Measurements from ENCODE around the gene AGBL3. TPM values are rescaled to one million over a fixed set of nuclear protein-coding genes. Genes with fewer than 3 reads are reported as not detected.
A peak's percentile ranks its signal among the peaks of the same experiment; 100 is the strongest.
"Not testable (repeated sequence)": the region's sequence is repeated elsewhere in the genome, so short reads cannot be mapped to it uniquely, and the experiment has no call there.

Gene AGBL3
- total RNA-seq, 1 donor from 2014 or later = 0.51 TPM

DNA sequence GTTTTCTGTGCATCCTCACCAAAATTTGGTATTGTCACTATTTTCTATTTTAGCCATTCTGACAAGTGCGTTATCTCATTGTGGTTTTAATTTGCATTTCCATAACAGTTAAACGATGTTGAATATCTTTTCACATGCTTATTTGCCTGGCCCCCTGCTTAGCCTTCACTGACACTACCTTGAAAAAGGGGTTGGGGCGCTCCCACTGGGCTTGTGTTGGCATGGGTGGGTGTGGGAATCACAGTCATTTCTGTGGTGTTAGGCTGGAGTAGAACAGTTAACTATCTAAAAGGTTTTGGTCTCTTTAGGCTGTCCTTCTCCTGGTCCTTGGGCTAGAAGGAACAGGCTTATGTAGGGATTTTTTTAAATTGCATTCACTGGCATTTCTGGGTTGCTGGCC is 89.4 kb downstream of the AGBL3 start:
- no peak for DNase-seq (ENCODE audit: low read depth in 2 of 2)

DNA sequence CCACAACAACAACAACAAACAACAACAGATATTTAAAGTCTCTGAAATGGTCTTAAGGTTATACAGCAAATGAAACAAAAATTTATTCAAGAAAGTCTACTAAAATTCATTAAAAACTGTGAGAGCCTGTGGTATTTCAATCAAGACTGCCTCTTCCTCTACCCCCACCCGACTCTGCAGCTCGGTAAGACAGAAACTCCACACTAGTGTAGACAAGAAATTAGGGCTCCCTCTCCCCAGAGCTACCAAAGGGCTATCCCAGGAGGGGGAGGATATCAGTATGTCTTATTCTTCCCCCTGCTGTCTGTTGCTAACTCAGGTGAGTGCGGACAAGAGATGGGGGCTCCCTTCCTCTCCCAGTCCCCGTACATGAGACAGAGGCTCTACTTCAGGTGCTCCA is 90.6 kb downstream of the AGBL3 start:
- no peak for DNase-seq (ENCODE audit: low read depth in 2 of 2)

DNA sequence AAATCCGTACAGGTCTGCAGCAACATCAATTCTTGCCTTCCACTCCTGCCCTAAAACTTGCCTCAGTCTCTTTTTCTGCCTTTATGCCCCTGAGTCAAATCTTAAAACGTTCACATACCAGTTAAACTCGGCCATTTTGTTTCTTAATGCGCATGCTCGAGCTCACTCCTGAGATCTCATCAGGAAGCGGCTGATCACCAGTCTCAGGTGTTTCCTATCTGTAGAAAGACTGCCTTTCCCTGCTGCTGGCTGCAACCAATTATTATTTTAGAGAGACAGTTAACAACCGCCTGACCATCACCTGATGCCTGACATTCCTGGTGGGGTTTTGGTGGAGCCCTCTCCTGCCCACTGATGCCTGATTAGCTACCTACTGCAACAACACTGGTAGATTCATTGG is 91.3 kb downstream of the AGBL3 start:
- DNase-seq (ENCODE audit: low read depth in 2 of 2) = no peak

DNA sequence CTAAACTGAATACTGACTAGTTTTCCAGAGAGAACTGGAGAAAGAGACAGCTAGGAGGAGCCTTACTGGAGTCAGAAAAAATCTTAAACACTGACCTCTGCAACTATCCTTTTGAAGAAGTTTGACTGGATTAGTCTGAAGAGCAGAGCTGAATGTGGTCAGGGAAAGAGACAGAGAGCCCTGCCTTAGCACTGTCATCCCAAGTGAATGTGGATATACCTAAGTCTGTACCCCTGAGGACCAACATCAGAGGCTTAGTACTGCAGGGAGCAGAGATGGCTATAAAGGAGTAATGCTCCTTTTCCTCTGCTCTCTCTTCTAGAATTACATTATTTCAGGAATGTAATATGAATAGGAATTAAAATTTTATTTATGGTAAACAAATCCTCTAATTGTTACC is 91.7 kb downstream of the AGBL3 start:
- DNase-seq (ENCODE audit: low read depth in 2 of 2) = no peak

DNA sequence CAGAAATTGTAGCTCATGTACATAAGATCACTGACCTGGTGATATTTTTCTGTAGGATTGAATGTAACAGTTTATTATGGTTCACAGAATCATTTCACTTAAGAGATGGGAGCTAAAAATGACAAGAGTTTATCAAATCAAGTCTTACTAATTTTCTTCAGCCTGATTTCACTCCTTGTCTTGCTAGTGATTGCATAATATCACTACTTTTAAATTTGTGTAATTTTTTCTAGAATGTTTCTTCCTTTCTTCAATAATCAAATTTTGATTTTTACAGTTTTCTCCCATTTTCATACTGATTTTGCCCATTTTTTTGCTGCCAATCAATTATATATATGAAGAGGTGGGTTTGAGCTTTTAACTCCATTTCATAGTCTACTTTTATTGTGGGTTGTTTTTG is 92.8 kb downstream of the AGBL3 start:
- DNase-seq (ENCODE audit: low read depth in 2 of 2) = no peak

DNA sequence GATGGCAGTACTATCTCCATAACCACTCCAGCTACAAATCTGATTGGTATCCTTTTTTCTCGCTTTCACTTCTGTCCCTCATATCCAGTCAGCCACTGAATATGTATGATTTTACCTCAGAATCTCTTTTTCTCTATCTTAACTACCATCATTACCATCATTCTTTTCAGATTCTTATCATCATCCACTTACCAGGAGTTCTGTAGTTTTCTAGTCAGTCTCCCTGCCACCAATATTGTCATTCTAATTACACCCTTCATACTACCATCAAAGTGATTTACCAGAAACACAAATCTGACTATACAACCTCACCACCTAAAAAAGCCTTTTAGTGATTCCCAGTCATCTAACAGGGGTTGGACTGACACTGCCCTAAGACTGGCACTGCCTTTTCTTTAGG is 96.7 kb downstream of the AGBL3 start:
- DNase-seq (ENCODE audit: low read depth in 2 of 2) = no peak

DNA sequence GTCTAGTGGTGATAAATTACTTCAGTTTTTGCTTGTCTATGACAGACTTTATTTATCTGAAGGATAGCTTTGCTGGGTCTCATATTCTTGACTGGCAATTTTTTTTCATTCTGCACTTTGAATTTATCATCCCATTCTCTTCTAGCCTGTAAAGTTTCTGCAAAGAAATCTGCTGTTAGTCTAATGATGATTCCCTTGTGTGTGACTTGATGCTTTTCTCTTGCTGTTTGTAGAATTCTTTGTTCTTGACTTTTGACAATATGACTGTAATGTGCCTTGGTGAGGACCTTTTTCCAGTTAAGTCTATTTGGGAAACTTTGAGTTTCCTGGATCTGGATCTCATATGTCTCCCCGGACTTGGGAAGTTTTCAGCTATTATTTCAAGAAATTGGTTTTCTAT is 102.3 kb downstream of the AGBL3 start:
- no peak for DNase-seq (ENCODE audit: low read depth in 2 of 2)

DNA sequence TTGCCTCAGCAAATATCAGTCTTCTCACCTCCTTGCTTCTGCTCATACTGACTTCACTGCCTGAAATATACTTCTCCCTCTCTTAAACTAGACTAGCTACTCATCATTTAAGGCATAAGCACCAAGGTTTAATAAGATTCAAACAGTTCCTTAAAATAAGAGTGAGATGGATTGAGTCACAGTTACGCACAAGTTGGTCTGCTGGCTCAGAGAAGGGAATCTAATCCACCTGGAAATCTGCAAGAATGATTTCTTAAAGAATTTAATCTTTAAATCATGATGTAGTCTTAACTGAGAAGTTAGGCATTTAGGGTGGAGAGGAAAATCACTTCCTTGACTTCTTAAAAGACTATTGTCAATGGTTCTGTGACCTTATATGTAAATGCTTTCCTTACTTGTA is 105.4 kb downstream of the AGBL3 start:
- DNase-seq (ENCODE audit: low read depth in 2 of 2) = no peak

DNA sequence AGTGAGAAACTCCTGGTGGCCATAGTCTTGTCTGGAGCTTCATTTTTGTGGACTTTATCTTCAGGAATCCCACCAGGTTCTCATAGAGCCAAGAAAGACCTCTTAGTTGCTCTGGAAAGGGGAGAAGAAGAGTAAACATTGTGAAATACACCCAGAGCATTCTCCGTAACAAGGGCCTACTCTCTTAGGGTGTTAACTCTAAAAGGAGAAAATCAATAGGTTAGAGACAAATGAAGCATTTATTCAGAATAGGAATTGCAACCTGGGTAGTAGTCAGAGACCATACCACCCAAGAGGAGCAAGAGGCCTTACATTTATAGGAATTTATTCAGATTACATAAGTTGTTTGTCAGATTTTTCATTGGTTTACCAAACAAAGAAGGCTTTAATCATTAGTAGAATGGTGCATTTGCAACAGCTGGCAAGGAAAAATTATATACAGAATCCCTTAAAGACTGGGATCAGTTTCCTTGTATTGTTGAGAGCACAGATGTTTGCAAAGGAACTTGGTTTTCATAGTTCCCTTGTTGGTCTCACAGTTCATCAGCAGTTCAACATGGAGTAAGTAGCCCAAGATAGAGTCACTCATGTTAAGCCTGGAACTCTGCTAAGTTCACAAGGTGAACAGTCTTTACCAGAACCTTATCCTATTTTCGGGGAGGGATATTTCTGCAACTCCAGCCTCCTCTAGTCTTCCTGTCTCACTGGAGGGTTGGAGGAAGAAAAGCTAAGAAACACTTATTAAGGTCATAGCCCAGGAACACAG is 108.3 kb downstream of the AGBL3 start:
- DNase-seq (ENCODE audit: low read depth in 2 of 2) = peak in 1 of 2 donors; percentile 2

DNA sequence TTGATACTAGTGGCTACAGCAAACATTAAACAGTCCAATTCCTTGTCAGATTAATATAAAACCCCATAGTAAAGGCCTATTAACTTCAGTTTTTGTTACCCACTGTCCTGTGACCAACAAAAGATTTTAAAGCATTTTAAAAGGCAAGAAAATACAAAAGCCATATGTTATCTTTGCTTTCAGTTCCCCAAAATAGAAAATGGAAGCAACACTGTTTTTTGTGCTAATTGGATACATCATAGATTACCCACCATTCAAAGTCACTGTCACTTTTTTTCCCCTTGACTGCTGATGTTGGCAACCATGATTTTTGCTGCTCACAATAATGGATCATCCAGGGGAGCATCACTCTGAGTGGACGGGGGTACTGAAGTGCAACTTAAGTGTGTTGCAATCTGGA is 109.1 kb downstream of the AGBL3 start:
- no peak for DNase-seq (ENCODE audit: low read depth in 2 of 2)

DNA sequence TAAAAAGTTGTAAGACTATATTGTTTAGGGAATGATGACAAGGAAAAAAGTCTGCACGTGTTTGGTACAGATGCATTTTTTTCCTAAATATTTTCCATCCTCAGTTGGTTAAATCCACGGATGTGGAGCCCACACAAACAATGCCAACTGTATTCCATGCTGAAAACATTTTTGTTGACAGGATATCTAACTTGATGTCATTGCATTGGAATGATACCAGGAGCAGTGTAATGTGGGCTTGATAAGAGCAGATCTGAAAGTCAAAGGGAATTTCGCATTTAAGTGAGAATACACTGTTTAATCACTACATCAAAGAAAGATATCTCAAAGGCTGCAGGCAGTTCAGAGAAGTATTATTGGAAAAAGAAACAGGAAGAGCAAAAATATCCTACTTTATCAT is 112.1 kb downstream of the AGBL3 start:
- peak; percentile 89 to 92 for DNase-seq (ENCODE audit: low read depth in 2 of 2)

DNA sequence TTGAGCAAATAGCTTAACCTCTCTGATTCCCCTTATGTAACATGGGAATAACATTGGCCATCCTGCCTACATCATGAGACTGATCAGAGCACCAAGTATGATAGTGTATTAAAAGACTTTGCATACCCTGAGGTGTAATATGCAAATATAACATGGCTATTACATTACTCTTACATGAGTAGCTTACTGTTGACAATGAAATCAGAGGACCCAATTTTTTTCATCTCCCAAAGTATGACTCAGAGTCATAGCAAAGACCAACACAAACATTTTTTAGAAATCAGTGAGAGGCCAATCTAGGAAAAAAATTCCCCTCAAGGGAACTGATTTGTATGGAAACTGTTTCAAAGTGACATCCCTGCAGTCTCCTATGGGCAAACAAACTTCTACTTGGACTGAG is 114.5 kb downstream of the AGBL3 start:
- peak in 1 of 2 donors; percentile 4 for DNase-seq (ENCODE audit: low read depth in 2 of 2)

DNA sequence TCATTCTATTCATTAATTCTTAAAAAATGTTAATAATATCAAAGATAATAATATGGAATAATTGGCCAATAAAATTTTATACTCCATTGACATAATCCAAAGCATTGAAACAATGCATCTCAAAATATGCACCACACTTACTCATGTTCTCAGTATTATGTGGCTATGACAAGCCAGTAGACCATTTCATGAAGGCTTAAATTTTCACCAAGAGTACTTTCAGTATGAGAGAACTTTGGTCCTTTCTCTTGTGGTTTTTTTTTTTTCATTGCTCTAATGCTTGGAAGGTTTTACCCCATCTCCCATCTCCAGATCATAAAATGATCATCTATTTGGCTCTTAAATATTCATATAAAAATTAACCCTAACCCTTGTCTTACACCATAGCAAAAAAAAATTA is 116.1 kb downstream of the AGBL3 start:
- DNase-seq (ENCODE audit: low read depth in 2 of 2) = no peak

DNA sequence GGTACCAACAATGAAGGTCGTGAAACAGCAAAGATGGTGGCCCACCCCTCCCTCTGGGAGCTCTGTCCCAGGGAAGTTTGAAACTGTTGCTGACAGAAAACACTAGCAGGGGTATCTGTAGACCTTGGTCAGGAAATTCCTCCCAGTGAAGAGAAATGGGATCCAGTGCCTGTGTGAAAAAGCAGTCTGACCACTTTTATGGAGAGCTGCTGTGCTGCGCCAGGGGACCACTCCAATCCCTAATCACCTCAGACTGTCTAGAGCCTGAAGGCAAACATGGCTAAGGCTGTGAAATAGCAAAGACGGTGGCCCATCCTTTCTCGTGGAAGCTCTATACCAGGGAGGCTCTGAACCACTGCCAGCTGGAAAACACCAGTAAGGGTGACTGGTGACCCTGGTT is 123.3 kb downstream of the AGBL3 start:
- DNase-seq (ENCODE audit: low read depth in 2 of 2) = no peak

DNA sequence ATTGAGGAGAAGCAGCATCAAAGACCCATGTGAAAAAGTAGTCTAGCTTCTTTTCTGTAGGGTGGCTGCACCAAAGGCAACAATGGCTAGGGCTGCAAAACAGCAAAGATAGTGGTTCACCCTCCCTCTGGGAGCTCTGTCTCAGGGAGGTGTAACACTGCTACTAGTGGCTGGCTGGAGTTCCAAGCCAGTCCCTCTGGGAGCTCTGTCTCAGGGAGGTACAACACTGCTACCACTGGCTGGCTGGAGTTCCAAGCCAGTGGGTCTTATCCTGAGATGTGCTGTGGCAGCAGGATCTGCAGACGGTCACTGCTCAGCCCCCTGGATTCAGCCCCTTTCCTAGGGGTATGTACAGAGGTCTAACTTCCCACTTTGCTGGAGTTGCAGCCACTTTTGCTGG is 123.7 kb downstream of the AGBL3 start:
- DNase-seq (ENCODE audit: low read depth in 2 of 2) = no peak

DNA sequence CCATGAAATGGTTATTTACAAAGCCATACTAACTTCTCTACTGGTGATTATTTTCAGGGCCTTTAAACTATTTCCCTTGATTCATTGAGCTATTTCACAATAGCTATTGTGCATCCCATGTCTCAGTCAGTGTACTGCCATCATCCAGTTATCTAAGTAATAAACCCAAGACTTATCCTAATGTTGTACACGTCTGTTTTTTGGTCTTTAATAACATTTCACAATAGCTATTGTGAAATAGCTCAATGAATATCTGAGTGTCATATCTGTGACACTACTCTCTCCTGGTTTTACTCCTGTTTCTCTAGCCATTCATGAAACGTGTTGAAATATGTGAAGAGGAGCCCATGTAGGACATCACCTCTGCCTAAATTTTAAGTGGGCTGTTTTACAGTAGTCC is 125.1 kb downstream of the AGBL3 start:
- no peak for DNase-seq (ENCODE audit: low read depth in 2 of 2)

DNA sequence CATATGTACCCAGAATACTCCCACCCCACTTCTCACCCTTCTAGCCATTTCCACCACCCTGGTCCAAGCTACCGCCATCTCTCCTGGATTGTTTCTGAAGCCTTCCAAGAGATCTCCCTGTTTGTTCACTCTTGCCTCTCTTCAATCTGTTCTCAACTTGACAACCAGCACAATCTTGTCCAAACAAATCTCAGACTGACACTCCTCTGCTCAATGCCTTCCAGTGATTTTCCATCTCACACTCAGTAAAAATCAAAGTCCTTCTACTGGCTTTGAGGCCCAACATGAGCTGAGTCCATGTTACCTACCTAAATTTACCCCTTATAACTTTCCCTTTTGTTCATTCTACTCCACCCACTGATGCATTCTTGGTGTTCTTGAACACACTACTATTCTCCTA is 128.3 kb downstream of the AGBL3 start:
- DNase-seq (ENCODE audit: low read depth in 2 of 2) = no peak

DNA sequence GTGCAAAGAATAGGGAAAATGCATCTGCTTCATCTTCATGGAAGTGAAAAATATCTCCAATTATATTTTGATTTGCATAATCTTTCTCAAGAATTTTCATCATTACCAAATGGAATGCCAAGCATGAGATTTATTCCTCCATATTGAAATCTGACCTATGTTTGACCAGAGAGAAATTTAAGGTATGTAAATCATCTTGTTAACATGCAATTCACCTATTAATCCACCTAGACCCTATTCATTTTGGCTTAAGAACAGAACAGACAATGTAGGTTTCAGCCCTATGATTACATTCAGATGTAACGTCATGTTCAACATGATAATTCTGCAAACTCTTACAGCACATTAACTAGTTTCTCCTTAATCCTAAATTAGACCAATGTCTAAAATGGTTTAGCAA is 130.8 kb downstream of the AGBL3 start:
- no peak for DNase-seq (ENCODE audit: low read depth in 2 of 2)

DNA sequence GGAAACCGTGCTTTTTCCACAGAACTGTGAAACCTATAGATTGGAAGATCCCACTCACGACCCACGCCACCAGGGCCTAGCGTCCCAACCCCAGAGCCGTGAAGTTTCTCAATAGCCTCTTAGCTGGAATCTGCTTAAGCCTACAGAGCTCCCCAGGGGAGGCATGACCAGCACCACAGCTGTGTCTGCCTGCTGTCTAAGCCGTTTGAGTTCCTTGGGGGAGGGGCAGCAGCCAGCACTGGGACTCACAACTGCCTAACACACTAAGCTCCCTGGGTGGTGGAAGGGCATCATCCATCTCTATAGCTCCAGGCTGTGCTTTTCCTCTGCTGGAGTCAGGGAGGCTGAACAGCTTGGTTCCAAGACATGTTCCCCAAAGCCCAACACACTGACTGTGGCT is 135.6 kb downstream of the AGBL3 start:
- no peak for DNase-seq (ENCODE audit: low read depth in 2 of 2)

DNA sequence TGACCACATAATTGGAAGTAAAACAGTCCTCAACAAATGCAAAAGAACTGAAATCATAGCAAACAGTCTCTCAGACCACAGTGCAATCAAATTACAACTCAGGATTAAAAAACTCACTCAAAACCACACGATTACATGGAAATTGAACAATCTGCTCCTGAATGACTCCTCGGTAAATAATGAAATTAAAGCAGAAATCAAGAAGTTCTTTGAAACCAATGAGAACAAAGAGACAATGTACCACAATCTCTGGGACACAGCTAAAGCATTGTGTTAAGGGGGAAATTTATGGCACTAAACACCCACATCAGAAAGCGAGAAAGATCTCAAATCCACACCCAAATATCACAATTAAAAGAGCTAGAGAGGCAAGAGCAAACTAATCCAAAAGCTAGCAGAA is 138.3 kb downstream of the AGBL3 start:
- DNase-seq (ENCODE audit: low read depth in 2 of 2) = not testable (repeated sequence)

DNA sequence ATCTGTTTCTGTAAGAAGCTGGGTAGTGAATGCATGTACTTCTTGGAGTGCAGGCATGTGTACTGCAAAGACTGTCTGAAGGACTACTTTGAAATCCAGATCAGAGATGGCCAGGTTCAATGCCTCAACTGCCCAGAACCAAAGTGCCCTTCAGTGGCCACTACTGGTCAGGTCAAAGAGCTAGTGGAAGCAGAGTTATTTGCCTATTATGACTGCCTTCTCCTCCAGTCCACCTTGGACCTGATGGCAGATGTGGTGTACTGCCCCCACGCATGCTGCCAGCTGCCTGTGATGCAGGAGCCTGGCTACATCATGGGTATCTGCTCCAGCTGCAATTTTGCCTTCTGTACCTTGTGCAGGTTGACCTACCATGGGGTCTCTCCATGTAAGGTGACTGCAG is 142.6 kb downstream of the AGBL3 start:
- no peak for DNase-seq (ENCODE audit: low read depth in 2 of 2)

DNA sequence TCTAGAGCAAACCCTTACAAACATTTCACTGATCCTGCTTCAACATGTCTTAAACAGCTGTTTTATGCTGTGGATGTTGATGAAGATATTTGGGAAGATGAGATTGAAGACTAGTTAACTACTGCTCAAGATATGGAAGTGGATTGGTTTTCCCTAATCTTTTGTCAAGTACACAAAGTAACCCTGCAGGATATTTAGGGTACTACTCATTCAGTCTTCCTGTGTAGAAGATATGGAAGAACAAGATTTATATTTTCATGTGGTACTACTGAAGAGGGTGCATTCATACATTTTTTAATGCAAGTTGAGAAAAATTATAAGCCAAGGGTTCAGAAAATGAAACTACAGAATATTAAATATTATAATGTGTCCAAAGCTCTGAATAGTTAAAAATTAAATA is 143.3 kb downstream of the AGBL3 start:
- no peak for DNase-seq (ENCODE audit: low read depth in 2 of 2)

DNA sequence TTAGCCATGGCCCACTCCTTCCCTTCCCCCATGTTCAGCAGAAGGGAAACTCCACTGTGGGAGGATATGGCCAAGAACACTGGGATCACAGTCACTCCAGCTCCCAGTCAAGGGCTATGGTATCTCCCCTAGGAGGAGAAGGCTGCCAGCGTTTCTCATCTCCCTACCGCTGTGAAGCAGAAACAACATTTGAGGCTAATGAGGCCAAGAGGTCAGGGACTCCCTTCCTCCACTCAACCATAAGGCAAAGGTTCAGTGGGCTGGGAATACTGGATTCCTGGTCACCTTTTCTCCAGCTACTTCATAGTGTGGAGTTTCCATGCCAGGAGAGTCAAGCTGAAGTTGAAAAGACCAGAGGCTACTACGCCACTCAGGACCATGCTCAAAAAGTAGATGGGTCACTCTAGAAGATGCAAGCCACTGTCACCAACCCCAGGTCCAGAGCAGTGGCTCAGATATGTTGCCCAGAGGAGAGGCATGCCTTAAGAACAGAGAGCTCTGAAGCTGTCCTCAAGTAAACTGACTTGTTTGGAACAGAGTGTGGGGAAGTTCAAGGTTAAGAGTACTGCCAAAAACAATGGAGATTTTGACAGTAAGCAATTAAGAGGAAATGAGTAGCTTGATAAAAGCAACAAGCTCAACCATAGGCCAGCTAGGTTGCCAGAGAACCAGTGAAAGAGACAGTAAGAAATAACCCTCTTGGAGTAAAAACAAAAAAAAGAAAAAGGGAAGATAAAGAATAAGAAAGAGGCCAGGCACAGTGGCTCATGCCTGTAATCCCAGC is 157.8 kb downstream of the AGBL3 start:
- DNase-seq (ENCODE audit: low read depth in 2 of 2) = peak in 1 of 2 donors; percentile 82
